IPS-18a (cell line): ENCODE data around the gene SERPINB13.

ENCODE experiments used
- H3K27ac ChIP-seq: one replicate; pipeline ENCODE4 v1.5.1; 2013; ENCODE audit warnings: low read length
- H3K27me3 ChIP-seq: one replicate; pipeline ENCODE4 v1.6.1; 2013; ENCODE audit warnings: mild to moderate bottlenecking, low read length; ENCODE audit not compliant: control insufficient read depth, insufficient read depth
- H3K36me3 ChIP-seq: one replicate; pipeline ENCODE4 v1.6.1; 2013; ENCODE audit warnings: low read depth, low read length; ENCODE audit not compliant: control insufficient read depth
- H3K4me1 ChIP-seq: one replicate; pipeline ENCODE4 v1.6.1; 2013; ENCODE audit warnings: low read depth, low read length; ENCODE audit not compliant: control insufficient read depth
- H3K4me3 ChIP-seq: one replicate; pipeline ENCODE4 v1.5.1; 2013; ENCODE audit warnings: low read length
- H3K9ac ChIP-seq: one replicate; pipeline ENCODE4 v1.6.1; 2013; ENCODE audit warnings: mild to moderate bottlenecking, low read length, moderate library complexity
- H3K9me3 ChIP-seq: one replicate; pipeline ENCODE4 v1.6.1; 2013; ENCODE audit warnings: low read depth, low read length; ENCODE audit not compliant: control insufficient read depth

The SERPINB13 gene

DNA sequence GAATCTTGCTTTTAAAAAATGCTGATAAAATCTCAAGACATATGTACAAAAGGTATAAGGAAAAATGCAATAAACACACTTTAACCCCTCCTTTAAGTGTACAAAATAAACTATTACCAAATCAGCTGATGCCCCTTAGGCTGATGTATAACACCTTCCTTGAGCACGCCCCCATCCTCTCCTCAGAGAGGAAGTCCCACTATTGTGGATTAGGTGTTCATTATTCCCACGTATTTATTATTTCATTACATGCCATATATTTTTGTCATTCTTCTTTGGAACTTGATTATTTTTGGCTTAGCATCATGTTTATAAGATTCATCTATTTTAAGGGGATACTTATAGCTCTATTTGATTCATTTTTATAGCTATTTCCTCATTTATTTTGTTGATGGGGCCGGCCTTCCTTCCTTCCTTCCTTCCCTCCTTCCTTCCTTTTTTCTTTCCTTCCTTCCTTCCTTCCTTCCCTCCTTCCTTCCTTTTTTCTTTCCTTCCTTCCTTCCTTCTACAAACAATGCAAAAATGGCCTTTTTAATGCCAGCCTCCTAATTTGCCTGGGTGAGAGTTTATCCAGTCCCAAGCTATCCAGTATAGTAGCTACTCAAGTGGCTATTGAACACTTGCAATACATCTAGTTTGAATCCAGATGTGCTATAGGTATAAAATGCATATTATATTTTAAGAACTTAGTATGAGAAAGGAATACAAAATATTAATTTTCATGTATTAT lies 4.0 kb downstream of the SERPINB13 start:
- no peak overlapping the region for H3K4me3 ChIP-seq
- H3K27ac ChIP-seq: no peak overlapping the region
- no peaks in the 10 kb centered on the region for H3K27me3 ChIP-seq

DNA sequence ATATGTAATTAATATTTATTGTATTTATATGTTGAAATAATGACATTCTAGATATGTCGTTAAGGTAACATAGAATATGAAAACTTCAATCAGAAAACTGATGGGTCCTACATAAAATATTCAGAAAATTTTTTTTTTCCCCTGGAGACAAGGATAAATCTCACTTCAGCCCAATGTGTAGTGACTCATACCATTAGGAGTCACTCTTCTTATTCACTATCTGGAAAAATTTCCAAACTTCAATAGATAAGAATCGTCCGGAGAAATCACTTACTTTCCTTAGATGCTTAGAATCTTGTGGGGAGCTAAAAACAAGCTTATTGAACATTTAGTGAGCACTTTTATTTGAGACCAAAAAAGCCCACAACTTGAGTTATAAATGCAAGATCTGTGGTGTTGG lies 4.6 kb downstream of the SERPINB13 start:
- Histone ChIP-seq H3K9me3 (no peaks in the 10 kb centered on the region), H3K4me1 (no peaks in the 10 kb centered on the region), H3K36me3 (no peaks in the 10 kb centered on the region), H3K9ac (no peak overlapping the region), H3K27ac (no peak overlapping the region), H3K4me3 (no peak overlapping the region), H3K27me3 (no peaks in the 10 kb centered on the region)

More for the DNA sequence above, 4.0 kb downstream of the SERPINB13 start:
- H3K4me1 ChIP-seq: no peaks in the 10 kb centered on the region
- H3K9ac ChIP-seq: no peak overlapping the region
- H3K36me3 ChIP-seq: no peaks in the 10 kb centered on the region
- no peaks in the 10 kb centered on the region for H3K9me3 ChIP-seq

DNA sequence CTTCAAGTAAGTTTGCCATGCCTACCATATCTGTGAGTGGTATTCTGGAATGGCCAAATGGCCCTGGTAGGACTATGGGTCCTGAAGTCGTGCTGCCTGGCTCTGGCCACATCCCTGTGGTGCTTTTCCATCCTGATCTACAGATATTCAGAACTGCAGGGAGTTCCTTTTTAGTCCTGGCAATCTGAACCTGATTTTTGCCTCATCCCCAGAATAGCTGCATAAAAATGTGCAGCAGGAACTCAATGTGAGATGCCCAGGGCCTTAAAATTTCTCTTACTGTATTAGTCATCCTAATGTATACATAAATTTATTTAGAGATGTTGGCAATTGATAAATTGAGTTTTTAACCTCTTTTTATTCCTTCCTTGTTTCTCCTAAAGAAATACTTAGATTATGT lies 5.3 kb downstream of the SERPINB13 start:
- H3K9me3 ChIP-seq: no peaks in the 10 kb centered on the region

DNA sequence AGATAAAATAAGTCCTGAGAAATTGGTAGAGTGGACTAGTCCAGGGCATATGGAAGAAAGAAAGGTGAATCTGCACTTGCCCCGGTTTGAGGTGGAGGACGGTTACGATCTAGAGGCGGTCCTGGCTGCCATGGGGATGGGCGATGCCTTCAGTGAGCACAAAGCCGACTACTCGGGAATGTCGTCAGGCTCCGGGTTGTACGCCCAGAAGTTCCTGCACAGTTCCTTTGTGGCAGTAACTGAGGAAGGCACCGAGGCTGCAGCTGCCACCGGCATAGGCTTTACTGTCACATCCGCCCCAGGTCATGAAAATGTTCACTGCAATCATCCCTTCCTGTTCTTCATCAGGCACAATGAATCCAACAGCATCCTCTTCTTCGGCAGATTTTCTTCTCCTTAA lies 9.8 kb downstream of the SERPINB13 start:
- Histone ChIP-seq H3K9ac (no peak overlapping the region), H3K27ac (no peak overlapping the region), H3K4me1 (no peaks in the 10 kb centered on the region), H3K27me3 (no peaks in the 10 kb centered on the region), H3K9me3 (no peaks in the 10 kb centered on the region), H3K4me3 (no peak overlapping the region), H3K36me3 (no peaks in the 10 kb centered on the region)

More for the DNA sequence above, 5.3 kb downstream of the SERPINB13 start:
- H3K4me3 ChIP-seq: no peak overlapping the region
- no peak overlapping the region for H3K9ac ChIP-seq
- no peak overlapping the region for H3K27ac ChIP-seq
- H3K27me3 ChIP-seq: no peaks in the 10 kb centered on the region
- H3K36me3 ChIP-seq: no peaks in the 10 kb centered on the region
- no peaks in the 10 kb centered on the region for H3K4me1 ChIP-seq

DNA sequence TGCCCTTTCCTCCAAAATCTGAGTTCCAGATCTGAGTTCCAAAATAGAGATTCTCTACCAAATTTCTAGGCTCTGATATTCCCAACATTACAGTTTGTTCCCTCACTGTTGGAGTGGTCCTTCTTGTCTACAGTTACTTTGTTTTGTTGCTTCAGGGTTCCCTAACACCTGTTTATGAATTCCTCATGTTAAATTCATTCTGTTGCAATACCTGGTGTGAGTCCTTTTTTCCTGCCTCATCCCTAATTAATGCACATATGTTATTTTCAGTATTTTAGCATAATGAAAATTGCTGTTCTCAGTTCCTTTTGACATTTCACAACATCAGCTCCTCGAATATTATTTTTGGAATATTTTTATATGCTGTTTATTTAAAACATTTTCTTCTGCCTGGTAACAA lies 16.2 kb downstream of the SERPINB13 start:
- no peak overlapping the region for H3K4me3 ChIP-seq
- H3K4me1 ChIP-seq: no peaks in the 10 kb centered on the region
- no peak overlapping the region for H3K9ac ChIP-seq
- H3K9me3 ChIP-seq: no peaks in the 10 kb centered on the region
- no peaks in the 10 kb centered on the region for H3K36me3 ChIP-seq
- H3K27me3 ChIP-seq: no peaks in the 10 kb centered on the region
- H3K27ac ChIP-seq: no peak overlapping the region

DNA sequence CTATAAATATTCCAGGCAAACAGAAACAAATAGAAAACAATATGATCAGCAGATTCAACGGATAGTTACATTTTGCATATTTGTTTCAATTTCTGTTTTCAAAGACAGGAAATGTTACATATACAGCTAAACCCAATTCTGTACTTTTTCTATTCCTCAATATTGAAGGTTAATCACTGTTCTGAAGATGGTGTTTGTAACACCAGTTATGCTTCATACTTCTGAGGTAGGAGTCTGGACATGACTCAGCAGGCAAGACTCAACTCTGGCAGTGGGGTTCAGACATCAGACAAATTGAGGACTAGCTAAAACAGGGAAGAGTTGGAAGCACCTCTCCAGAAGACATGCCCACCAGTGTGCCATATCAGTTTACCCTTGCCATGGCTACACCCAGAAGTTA lies 16.6 kb downstream of the SERPINB13 start:
- Histone ChIP-seq H3K4me3 (no peak overlapping the region), H3K9me3 (no peaks in the 10 kb centered on the region), H3K27me3 (no peaks in the 10 kb centered on the region), H3K36me3 (no peaks in the 10 kb centered on the region), H3K27ac (no peak overlapping the region), H3K4me1 (no peaks in the 10 kb centered on the region), H3K9ac (no peak overlapping the region)

DNA sequence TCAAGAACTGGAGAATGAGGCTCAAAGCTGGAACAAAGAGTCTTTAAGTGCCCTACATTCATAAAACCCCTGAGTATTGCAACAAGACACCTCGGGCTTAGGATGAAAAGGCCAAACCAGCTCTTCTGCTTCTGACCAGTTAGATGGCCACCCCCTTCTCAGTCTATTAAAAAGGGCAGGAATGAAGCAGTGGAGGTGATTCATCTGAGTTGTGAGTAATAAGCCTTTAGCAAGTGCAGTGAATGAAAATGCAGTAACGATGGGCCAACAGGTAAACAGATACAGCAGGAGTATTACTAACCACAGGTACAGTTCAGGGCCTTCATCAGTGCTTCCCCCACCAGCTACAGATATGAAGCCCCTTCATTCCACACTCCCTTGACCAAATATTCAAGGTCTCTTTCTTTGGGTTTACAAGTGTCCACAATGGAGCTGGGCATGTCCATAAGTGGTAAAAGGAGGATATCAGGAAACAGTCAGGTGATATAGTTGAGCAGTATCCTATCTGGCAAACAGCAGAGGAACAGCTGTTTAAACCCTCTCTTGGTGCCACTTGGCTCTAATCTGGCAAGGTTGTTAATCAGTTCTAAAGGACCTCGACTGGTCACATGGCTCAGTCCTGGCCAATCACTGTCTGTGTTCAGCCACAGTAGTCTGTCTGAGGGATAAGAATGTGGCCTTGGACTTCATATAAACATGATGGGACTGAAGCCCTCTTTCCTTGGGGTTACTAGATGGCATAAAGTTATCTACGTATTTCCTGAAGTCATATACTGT lies 17.8 kb downstream of the SERPINB13 start:
- Histone ChIP-seq H3K9ac (no peak overlapping the region), H3K27ac (no peak overlapping the region), H3K27me3 (no peaks in the 10 kb centered on the region), H3K9me3 (no peaks in the 10 kb centered on the region), H3K4me1 (no peaks in the 10 kb centered on the region), H3K4me3 (no peak overlapping the region), H3K36me3 (no peaks in the 10 kb centered on the region)

DNA sequence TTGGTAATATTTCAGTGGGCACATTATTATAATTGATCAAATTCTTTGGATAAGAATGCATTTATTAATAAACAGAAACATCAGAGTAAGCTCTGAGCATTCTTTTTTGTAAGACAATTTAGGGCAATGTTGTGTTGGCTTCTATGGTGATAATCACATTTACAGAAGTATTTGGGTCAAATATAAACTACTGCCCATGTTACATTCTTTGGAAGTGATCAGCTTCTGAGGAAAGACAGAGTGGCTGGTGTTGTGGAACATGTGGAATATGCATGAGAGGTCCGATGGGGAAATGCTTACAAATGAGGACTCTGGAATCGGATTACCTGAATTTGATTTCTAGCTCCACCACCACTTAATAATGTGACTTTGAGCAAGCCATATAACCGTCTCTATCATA lies 19.4 kb downstream of the SERPINB13 start:
- Histone ChIP-seq H3K27me3 (no peaks in the 10 kb centered on the region), H3K9me3 (no peaks in the 10 kb centered on the region), H3K4me3 (no peak overlapping the region), H3K36me3 (no peaks in the 10 kb centered on the region), H3K4me1 (no peaks in the 10 kb centered on the region), H3K9ac (no peak overlapping the region), H3K27ac (no peak overlapping the region)

DNA sequence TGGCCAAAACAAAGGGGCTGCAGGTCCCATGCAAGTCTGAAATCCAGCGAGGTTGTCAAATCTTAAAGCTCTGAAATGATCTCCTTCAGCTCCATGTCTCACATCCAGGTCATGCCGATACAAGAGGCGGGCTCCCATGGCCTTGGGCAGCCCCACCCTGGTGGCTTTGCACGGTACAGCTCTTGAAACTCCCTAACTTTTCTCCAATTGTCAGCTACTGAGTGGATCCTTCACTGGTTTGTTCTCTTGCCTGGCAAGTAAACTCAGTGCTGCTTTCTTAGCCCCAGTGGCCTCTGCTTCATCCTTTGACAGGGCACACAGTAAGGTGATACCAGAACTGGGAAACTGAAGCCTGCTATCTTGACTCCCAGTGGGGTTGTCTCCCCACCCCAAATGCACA lies 26.3 kb downstream of the SERPINB13 start:
- H3K4me3 ChIP-seq: no peak overlapping the region
- no peak overlapping the region for H3K27ac ChIP-seq
- no peaks in the 10 kb centered on the region for H3K36me3 ChIP-seq

DNA sequence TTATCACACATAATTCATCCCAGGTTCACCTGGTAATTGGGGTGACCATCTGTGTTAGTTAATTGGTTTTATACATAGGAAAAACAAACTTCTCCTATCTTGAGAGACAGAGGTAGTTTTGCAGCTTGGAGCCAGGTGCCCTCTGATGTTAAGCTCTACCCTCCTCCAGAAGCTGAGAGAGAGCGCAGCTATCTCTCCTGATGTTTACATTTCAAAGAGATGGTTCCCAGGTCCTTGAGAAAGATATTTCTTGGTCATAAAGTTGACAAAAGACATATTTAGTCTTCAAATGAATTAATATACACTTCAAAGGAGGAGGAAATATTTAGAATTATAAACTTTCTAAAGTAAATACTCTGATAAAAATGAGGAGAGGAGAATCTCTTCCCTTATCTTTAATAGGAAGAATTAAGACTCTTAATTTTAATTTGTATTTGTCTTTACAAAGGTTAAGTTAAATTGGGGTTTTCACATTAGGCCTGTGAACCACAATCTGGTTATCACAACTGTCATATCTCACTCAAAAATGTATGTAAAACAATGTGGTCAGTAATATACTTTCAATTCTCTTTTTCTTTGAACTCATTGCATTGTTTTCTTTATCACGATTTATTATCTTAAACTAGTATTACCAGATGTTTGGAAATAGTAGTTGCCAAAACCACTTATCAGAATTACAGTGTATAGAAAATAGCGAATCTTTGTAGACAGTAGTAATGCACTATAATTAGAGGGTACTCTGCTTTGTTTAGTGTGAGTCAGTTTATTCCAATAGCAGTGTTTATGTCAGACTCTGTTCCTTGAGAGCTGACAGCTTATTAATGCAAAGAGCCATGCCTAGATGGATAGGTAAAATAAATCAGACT lies 30.1 kb downstream of the SERPINB13 start:
- no peak overlapping the region for H3K27ac ChIP-seq

More for the DNA sequence above, 26.3 kb downstream of the SERPINB13 start:
- Histone ChIP-seq H3K9me3 (no peaks in the 10 kb centered on the region), H3K27me3 (no peaks in the 10 kb centered on the region), H3K4me1 (peaks cover 3% of the 10 kb centered on the region), H3K9ac (no peak overlapping the region)

DNA sequence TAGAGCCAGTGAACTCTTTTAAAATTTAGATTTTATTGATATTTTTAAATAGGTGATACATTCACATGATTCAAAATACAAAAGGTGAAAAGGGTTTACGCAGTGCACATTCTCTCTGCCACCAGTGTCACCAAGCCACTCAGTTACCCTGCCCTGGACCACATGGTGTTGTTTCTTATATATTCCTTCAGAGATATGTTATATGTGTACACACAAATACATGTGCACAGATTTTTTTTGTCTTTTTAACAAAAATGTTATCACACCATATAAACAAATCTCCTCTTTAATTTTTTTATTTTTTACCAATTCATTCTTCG lies 30.7 kb downstream of the SERPINB13 start:
- H3K9me3 ChIP-seq: no peaks in the 10 kb centered on the region
- H3K4me1 ChIP-seq: peaks cover 3% of the 10 kb centered on the region

More for the DNA sequence above, 30.1 kb downstream of the SERPINB13 start:
- H3K9ac ChIP-seq: no peak overlapping the region
- H3K27me3 ChIP-seq: no peaks in the 10 kb centered on the region
- peaks cover 3% of the 10 kb centered on the region for H3K4me1 ChIP-seq
- no peak overlapping the region for H3K4me3 ChIP-seq
- no peaks in the 10 kb centered on the region for H3K36me3 ChIP-seq
- H3K9me3 ChIP-seq: no peaks in the 10 kb centered on the region

More for the DNA sequence above, 30.7 kb downstream of the SERPINB13 start:
- H3K36me3 ChIP-seq: no peaks in the 10 kb centered on the region
- H3K27me3 ChIP-seq: no peaks in the 10 kb centered on the region
- H3K4me3 ChIP-seq: no peak overlapping the region
- H3K27ac ChIP-seq: no peak overlapping the region
- H3K9ac ChIP-seq: no peak overlapping the region
